Fibroblast of pulmonary artery (primary cell): ENCODE measurements around the gene LRCH1.
"Not testable (repeated sequence)": the region's sequence is repeated elsewhere in the genome, so short reads cannot be mapped to it uniquely, and the experiment has no call there.

Source experiments
- DNase-seq: peaks from one replicate; pipeline ENCODE4 v3.0.0-alpha.2; 2010; ENCODE audit warnings: low read depth
- H3K4me3 ChIP-seq: replicated peaks from 2 replicates; pipeline ENCODE4 v1.5.1; 2011; ENCODE audit warnings: low read depth, mild to moderate bottlenecking, control low read depth, low read length, moderate library complexity
- CTCF ChIP-seq: IDR thresholded peaks from 2 replicates; pipeline ENCODE4 v1.5.1; 2011; ENCODE audit warnings: mild to moderate bottlenecking, control low read depth, low read length, inconsistent platforms; ENCODE audit errors: missing control alignments

LRCH1 gene

GRCh38 chr13:46552889-46553520 is at the start of gene LRCH1:
Gene LRCH1, plus strand, starts transcription at chr13:46553170. Its CDS starts 227 bp downstream, at chr13:46553397.
- H3K4me3 ChIP-seq, result peak within 1 kb of the TSS; percentile 94
- no peak for TF ChIP-seq CTCF
- DNase-seq, result peak; percentile 87

GRCh38 chr13:46504036-46504435 is 48.9 kb upstream of the LRCH1 start:
- no peak for DNase-seq
- no peak overlapping the region for H3K4me3 ChIP-seq
- TF ChIP-seq CTCF, result no peak

GRCh38 chr13:46507981-46508380 is 45.0 kb upstream of the LRCH1 start:
- TF ChIP-seq CTCF, result no peak
- no peak for DNase-seq
- no peak overlapping the region for H3K4me3 ChIP-seq

GRCh38 chr13:46509981-46510380 is 43.0 kb upstream of the LRCH1 start:
- TF ChIP-seq CTCF, result no peak
- DNase-seq, result no peak

GRCh38 chr13:46515803-46516202 is 37.2 kb upstream of the LRCH1 start:
- TF ChIP-seq CTCF, result no peak
- no peak for DNase-seq
- H3K4me3 ChIP-seq, result no peak overlapping the region

More at GRCh38 chr13:46509981-46510380, 43.0 kb upstream of the LRCH1 start:
- H3K4me3 ChIP-seq, result no peak overlapping the region

- TF ChIP-seq CTCF, result no peak
- DNase-seq, result no peak
- H3K4me3 ChIP-seq, result no peak overlapping the region
Observed at GRCh38 chr13:46516599-46517338, 36.2 kb upstream of the LRCH1 start.

GRCh38 chr13:46517748-46518147 is 35.2 kb upstream of the LRCH1 start:
- DNase-seq, H3K4me3 ChIP-seq: not testable (repeated sequence)
